ENCODE measurements around the gene VPREB3. TPM values are rescaled to one million over a fixed set of nuclear protein-coding genes. Genes with fewer than 3 reads are reported as not detected.
A peak's percentile ranks its signal among the peaks of the same experiment; 100 is the strongest.

VPREB3 gene
- total RNA-seq, 1 donor from 2014 or later: not detected

DNA sequence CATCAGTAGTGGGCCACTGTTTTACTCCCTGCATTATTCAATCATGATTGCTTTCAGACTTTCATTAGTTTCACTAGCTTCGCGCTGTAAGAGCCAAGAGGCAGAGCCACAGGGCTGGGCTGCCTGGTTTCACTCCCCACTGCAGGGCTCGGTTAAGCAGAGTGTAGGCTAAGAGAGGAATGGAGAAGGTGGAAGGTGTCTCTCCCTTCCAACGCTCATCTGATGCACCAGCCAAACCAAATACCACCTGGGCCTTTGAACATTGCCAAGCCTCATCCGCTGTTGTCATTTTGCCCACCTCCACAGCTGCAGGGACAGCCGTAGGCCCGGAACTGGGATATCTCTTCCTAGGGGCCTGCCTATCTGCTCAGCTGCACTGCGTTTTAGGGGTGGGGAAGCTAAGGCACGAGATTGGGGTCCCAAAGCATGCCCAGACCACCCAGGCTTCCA is 32.1 kb upstream of the VPREB3 start:
- Mint-ChIP-seq H3K36me3 (peaks cover 4% of the 10 kb centered on the region), H3K9me3 (no peaks in the 10 kb centered on the region), H3K4me3 (peak overlapping the region; percentile 80), H3K27me3 (ENCODE audit: low read depth) (no peaks in the 10 kb centered on the region), H3K27ac (peak overlapping the region; percentile 97), H3K4me1 (peaks cover 33% of the 10 kb centered on the region)
- DNase-seq (ENCODE audit: low spot score in 2 of 2, unreplicated experiment in 2 of 2): no peak
- TF ChIP-seq, protein P1, sequence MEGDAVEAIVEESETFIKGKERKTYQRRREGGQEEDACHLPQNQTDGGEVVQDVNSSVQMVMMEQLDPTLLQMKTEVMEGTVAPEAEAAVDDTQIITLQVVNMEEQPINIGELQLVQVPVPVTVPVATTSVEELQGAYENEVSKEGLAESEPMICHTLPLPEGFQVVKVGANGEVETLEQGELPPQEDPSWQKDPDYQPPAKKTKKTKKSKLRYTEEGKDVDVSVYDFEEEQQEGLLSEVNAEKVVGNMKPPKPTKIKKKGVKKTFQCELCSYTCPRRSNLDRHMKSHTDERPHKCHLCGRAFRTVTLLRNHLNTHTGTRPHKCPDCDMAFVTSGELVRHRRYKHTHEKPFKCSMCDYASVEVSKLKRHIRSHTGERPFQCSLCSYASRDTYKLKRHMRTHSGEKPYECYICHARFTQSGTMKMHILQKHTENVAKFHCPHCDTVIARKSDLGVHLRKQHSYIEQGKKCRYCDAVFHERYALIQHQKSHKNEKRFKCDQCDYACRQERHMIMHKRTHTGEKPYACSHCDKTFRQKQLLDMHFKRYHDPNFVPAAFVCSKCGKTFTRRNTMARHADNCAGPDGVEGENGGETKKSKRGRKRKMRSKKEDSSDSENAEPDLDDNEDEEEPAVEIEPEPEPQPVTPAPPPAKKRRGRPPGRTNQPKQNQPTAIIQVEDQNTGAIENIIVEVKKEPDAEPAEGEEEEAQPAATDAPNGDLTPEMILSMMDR (IDR thresholded peaks at IDR 0.05; ENCODE audit: unreplicated experiment): no peak

- no peak overlapping the region for H3K4me3 Mint-ChIP-seq
- no peaks in the 10 kb centered on the region for H3K27me3 Mint-ChIP-seq (ENCODE audit: low read depth)
- H3K36me3 Mint-ChIP-seq: peaks cover 9% of the 10 kb centered on the region
- TF ChIP-seq, protein P1 (IDR thresholded peaks at IDR 0.05; ENCODE audit: unreplicated experiment): no peak
- peak overlapping the region; percentile 30 for H3K27ac Mint-ChIP-seq
- peaks cover 25% of the 10 kb centered on the region for H3K4me1 Mint-ChIP-seq
- no peaks in the 10 kb centered on the region for H3K9me3 Mint-ChIP-seq
- DNase-seq (ENCODE audit: low spot score in 2 of 2, unreplicated experiment in 2 of 2): no peak
These were observed 30.0 kb upstream of the VPREB3 start for GRCh38 chr22:23784215-23784732.

DNA sequence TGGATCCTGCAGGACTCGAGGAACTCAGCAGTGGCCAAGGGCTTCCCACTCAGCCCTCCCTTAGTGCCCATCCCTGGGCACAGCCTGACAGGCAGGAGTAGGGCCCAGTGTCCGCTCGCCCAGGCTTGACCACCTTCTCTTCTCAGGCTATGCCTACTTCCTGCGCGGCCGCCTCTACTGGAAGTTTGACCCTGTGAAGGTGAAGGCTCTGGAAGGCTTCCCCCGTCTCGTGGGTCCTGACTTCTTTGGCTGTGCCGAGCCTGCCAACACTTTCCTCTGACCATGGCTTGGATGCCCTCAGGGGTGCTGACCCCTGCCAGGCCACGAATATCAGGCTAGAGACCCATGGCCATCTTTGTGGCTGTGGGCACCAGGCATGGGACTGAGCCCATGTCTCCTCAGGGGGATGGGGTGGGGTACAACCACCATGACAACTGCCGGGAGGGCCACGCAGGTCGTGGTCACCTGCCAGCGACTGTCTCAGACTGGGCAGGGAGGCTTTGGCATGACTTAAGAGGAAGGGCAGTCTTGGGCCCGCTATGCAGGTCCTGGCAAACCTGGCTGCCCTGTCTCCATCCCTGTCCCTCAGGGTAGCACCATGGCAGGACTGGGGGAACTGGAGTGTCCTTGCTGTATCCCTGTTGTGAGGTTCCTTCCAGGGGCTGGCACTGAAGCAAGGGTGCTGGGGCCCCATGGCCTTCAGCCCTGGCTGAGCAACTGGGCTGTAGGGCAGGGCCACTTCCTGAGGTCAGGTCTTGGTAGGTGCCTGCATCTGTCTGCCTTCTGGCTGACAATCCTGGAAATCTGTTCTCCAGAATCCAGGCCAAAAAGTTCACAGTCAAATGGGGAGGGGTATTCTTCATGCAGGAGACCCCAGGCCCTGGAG is 29.3 kb upstream of the VPREB3 start:
- H3K36me3 Mint-ChIP-seq: peaks cover 9% of the 10 kb centered on the region
- no peaks in the 10 kb centered on the region for H3K9me3 Mint-ChIP-seq
- no peaks in the 10 kb centered on the region for H3K27me3 Mint-ChIP-seq (ENCODE audit: low read depth)
- peaks cover 22% of the 10 kb centered on the region for H3K4me1 Mint-ChIP-seq
- no peak overlapping the region for H3K27ac Mint-ChIP-seq
- no peak overlapping the region for H3K4me3 Mint-ChIP-seq
- DNase-seq (ENCODE audit: low spot score in 2 of 2, unreplicated experiment in 2 of 2): no peak
- TF ChIP-seq, protein P1 (IDR thresholded peaks at IDR 0.05; ENCODE audit: unreplicated experiment): no peak

DNA sequence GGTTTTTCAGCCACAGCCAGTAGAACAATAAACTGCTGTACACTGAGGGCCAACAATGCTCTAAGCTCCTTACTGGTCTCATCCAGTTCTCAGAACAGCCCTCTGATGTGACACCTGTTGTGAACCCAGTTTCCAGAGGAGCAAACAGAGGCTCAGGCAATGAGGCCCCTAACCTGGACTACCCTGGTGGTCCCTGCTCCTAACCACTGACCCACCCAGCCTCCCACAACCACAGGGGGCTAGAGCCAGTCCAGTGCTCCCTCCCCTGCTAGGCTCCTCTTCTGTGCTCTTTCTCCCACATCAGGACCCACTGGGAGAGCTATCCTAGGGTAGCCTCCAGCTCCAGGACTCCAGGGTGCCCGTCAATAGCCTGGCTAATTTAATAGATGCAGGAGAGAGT is 28.5 kb upstream of the VPREB3 start:
- TF ChIP-seq, protein P1 (IDR thresholded peaks at IDR 0.05; ENCODE audit: unreplicated experiment): no peak
- no peak overlapping the region for H3K27ac Mint-ChIP-seq
- H3K9me3 Mint-ChIP-seq: no peaks in the 10 kb centered on the region
- no peak for DNase-seq (ENCODE audit: low spot score in 2 of 2, unreplicated experiment in 2 of 2)
- peaks cover 9% of the 10 kb centered on the region for H3K36me3 Mint-ChIP-seq
- H3K4me3 Mint-ChIP-seq: no peak overlapping the region
- H3K27me3 Mint-ChIP-seq (ENCODE audit: low read depth): no peaks in the 10 kb centered on the region
- H3K4me1 Mint-ChIP-seq: peaks cover 15% of the 10 kb centered on the region

- H3K9me3 Mint-ChIP-seq: no peaks in the 10 kb centered on the region
- peaks cover 12% of the 10 kb centered on the region for H3K4me1 Mint-ChIP-seq
- no peak overlapping the region for H3K4me3 Mint-ChIP-seq
- no peaks in the 10 kb centered on the region for H3K27me3 Mint-ChIP-seq (ENCODE audit: low read depth)
- no peak overlapping the region for H3K27ac Mint-ChIP-seq
- no peak for DNase-seq (ENCODE audit: low spot score in 2 of 2, unreplicated experiment in 2 of 2)
- TF ChIP-seq, protein P1 (IDR thresholded peaks at IDR 0.05; ENCODE audit: unreplicated experiment): no peak
- peaks cover 9% of the 10 kb centered on the region for H3K36me3 Mint-ChIP-seq
These were observed 28.0 kb upstream of the VPREB3 start for GRCh38 chr22:23782252-23782651.
